WTC11 (cell line): ENCODE results near the gene HJURP. TPM values are rescaled to one million over a fixed set of nuclear protein-coding genes. Genes with fewer than 3 reads are reported as not detected.

Experiments
- ATAC-seq: fragments of 200-7000 bp; cut with Tn5 transposase; 2 replicates; pipeline ENCODE4 v1.10.0; 2021; ENCODE audit warnings: mild to moderate bottlenecking, moderate library complexity
- CTCF ChIA-PET: fragments of 300-600 bp; sonication (Branson Sonifier 250); formaldehyde crosslinking; loops from one replicate; lab custom pipeline; 2021; ENCODE audit warnings: antibody characterized with exemption; lab: Charles Lee
- POLR2A ChIA-PET: fragments of 350-600 bp; sonication (Branson Sonifier 250); formaldehyde crosslinking; loops from one replicate; lab custom pipeline; 2021; ENCODE audit warnings: antibody characterized with exemption; lab: Charles Lee
- DNase-seq: peaks from one replicate; pipeline ENCODE4 v3.0.0; 2021; ENCODE audit warnings: low spot score
- H3K27ac Mint-ChIP-seq: 2 replicates; pipeline ENCODE4 v1.8.0; 2021; ENCODE audit warnings: mixed read lengths
- H3K27me3 Mint-ChIP-seq: 2 replicates; pipeline ENCODE4 v1.8.0; 2021; ENCODE audit warnings: low read depth, mild to moderate bottlenecking, moderate library complexity, mixed read lengths
- H3K36me3 Mint-ChIP-seq: 2 replicates; pipeline ENCODE4 v1.8.0; 2021; ENCODE audit warnings: mixed read lengths
- H3K4me1 Mint-ChIP-seq: 2 replicates; pipeline ENCODE4 v1.8.0; 2022; ENCODE audit warnings: mixed read lengths
- H3K4me3 Mint-ChIP-seq: 2 replicates; pipeline ENCODE4 v1.8.0; 2021; ENCODE audit warnings: mild to moderate bottlenecking, moderate library complexity, mixed read lengths
- H3K9me3 Mint-ChIP-seq: 2 replicates; pipeline ENCODE4 v1.8.0; 2021; ENCODE audit warnings: mixed read lengths
- AR ChIP-seq: fragments of 250-450 bp; sonication (Bioruptor Pico); IDR thresholded peaks from 2 replicates; pipeline ENCODE4 v1.9.0; 2021; ENCODE audit warnings: mild to moderate bottlenecking
- ATF6 ChIP-seq: sonication (generic); formaldehyde crosslinking; IDR thresholded peaks from 2 replicates; pipeline ENCODE4 v1.8.1; 2023; ENCODE audit warnings: mild to moderate bottlenecking, missing genetic modification reagents
- E2F5 ChIP-seq: sonication (generic); formaldehyde crosslinking; IDR thresholded peaks from 2 replicates; pipeline ENCODE4 v1.8.1; 2022; ENCODE audit warnings: mild to moderate bottlenecking, moderate library complexity, missing genetic modification reagents
- ESRRA ChIP-seq: sonication (generic); formaldehyde crosslinking; IDR thresholded peaks from 2 replicates; pipeline ENCODE4 v1.8.1; 2022; ENCODE audit warnings: mild to moderate bottlenecking, missing genetic modification reagents, borderline replicate concordance
- NFATC4 ChIP-seq: fragments of 250-450 bp; sonication (Bioruptor Pico); IDR thresholded peaks from 2 replicates; pipeline ENCODE4 v1.9.0; 2021; ENCODE audit warnings: mild to moderate bottlenecking
- NR1H2 ChIP-seq: sonication (generic); formaldehyde crosslinking; IDR thresholded peaks from 2 replicates; pipeline ENCODE4 v1.9.0; 2021; ENCODE audit warnings: mild to moderate bottlenecking, moderate library complexity, missing genetic modification reagents
- PRRX2 ChIP-seq: fragments of 250-450 bp; sonication (Bioruptor Pico); IDR thresholded peaks from 2 replicates; pipeline ENCODE4 v1.8.0; 2021; ENCODE audit warnings: mild to moderate bottlenecking
- RELA ChIP-seq: sonication (generic); formaldehyde crosslinking; IDR thresholded peaks from 2 replicates; pipeline ENCODE4 v1.8.1; 2022; ENCODE audit warnings: missing genetic modification reagents, mild to moderate bottlenecking, borderline replicate concordance
- TCF7 ChIP-seq: sonication (generic); formaldehyde crosslinking; IDR thresholded peaks from 2 replicates; pipeline ENCODE4 v1.8.0; 2022; ENCODE audit warnings: mild to moderate bottlenecking, low read depth, missing genetic modification reagents, moderate library complexity
- ZNF416 ChIP-seq: fragments of 250-450 bp; sonication (Bioruptor Pico); IDR thresholded peaks from 2 replicates; pipeline ENCODE4 v1.9.0; 2021; ENCODE audit warnings: mild to moderate bottlenecking, inconsistent platforms
- ZNF512 ChIP-seq: sonication (generic); formaldehyde crosslinking; IDR thresholded peaks from 2 replicates; pipeline ENCODE4 v1.8.1; 2022; ENCODE audit warnings: missing genetic modification reagents, borderline replicate concordance
- total RNA-seq: library from RNA; stranded (reverse); gene quantifications from 3 replicates; pipeline ENCODE4 v1.2.3, GENCODE V29; 2021
- TF ChIP-seq, protein P1 (sequence below): sonication (generic); formaldehyde crosslinking; IDR thresholded peaks from 2 replicates; pipeline ENCODE4 v1.8.1; 2022; ENCODE audit warnings: low read depth, mild to moderate bottlenecking, moderate library complexity, missing genetic modification reagents, borderline replicate concordance
- TF ChIP-seq, protein P2 (sequence below): sonication (generic); formaldehyde crosslinking; IDR thresholded peaks from 2 replicates; pipeline ENCODE4 v1.8.0; 2022; ENCODE audit warnings: mild to moderate bottlenecking, missing genetic modification reagents
- TF ChIP-seq, protein P3 (sequence below): sonication (generic); formaldehyde crosslinking; IDR thresholded peaks from 2 replicates; pipeline ENCODE4 v1.8.0; 2022; ENCODE audit warnings: missing genetic modification reagents
- TF ChIP-seq, protein P4 (sequence below): sonication (generic); formaldehyde crosslinking; IDR thresholded peaks from 2 replicates; pipeline ENCODE4 v1.8.0; 2022; ENCODE audit warnings: mild to moderate bottlenecking, missing genetic modification reagents

HJURP gene
- total RNA-seq, 1 experiment from 2014 or later: 83.7 TPM

- TF ChIP-seq AR (CRISPR knock-in tag): no peak
- no peak for TF ChIP-seq E2F5
- TF ChIP-seq, protein P1, sequence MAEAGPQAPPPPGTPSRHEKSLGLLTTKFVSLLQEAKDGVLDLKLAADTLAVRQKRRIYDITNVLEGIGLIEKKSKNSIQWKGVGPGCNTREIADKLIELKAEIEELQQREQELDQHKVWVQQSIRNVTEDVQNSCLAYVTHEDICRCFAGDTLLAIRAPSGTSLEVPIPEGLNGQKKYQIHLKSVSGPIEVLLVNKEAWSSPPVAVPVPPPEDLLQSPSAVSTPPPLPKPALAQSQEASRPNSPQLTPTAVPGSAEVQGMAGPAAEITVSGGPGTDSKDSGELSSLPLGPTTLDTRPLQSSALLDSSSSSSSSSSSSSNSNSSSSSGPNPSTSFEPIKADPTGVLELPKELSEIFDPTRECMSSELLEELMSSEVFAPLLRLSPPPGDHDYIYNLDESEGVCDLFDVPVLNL (CRISPR knock-in tag): no peak
- TF ChIP-seq ZNF416 (CRISPR knock-in tag): no peak
- no peak for TF ChIP-seq ESRRA (CRISPR knock-in tag)
- no peak for TF ChIP-seq RELA (CRISPR knock-in tag)
- TF ChIP-seq, protein P2, sequence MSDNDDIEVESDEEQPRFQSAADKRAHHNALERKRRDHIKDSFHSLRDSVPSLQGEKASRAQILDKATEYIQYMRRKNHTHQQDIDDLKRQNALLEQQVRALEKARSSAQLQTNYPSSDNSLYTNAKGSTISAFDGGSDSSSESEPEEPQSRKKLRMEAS (CRISPR knock-in tag): no peak
- no peak for TF ChIP-seq NR1H2 (CRISPR knock-in tag)
- TF ChIP-seq TCF7 (CRISPR knock-in tag): no peak
These were observed 21.9 kb downstream of the HJURP start (continued) for GRCh38 chr2:233832414-233832813.

- no peaks in the 10 kb centered on the region for H3K9me3 Mint-ChIP-seq
- peaks cover 26% of the 10 kb centered on the region for H3K36me3 Mint-ChIP-seq
- no peak overlapping the region for H3K27ac Mint-ChIP-seq
- ATAC-seq (no peak), DNase-seq (no peak)
- H3K27me3 Mint-ChIP-seq: no peaks in the 10 kb centered on the region
- no peak overlapping the region for H3K4me3 Mint-ChIP-seq
- POLR2A ChIA-PET: interaction anchor here (0.5 kb wide), 1 partner anchor 261 kb away, joined by 3 read pairs; no protein-coding TSS in a partner anchor
- H3K4me1 Mint-ChIP-seq: peaks cover 7% of the 10 kb centered on the region
- CTCF ChIA-PET: interaction anchor here (0.6 to 2.2 kb wide), 11 partner anchors 25 to 733 kb away, joined by 3 to 30 read pairs (median 5); partner anchors contain the start of genes MSL3B and UGT1A5
- TF ChIP-seq E2F5: no peak
- TF ChIP-seq ZNF512 (CRISPR knock-in tag): no peak
- no peak for TF ChIP-seq NFATC4 (CRISPR knock-in tag)
- TF ChIP-seq, protein P3, sequence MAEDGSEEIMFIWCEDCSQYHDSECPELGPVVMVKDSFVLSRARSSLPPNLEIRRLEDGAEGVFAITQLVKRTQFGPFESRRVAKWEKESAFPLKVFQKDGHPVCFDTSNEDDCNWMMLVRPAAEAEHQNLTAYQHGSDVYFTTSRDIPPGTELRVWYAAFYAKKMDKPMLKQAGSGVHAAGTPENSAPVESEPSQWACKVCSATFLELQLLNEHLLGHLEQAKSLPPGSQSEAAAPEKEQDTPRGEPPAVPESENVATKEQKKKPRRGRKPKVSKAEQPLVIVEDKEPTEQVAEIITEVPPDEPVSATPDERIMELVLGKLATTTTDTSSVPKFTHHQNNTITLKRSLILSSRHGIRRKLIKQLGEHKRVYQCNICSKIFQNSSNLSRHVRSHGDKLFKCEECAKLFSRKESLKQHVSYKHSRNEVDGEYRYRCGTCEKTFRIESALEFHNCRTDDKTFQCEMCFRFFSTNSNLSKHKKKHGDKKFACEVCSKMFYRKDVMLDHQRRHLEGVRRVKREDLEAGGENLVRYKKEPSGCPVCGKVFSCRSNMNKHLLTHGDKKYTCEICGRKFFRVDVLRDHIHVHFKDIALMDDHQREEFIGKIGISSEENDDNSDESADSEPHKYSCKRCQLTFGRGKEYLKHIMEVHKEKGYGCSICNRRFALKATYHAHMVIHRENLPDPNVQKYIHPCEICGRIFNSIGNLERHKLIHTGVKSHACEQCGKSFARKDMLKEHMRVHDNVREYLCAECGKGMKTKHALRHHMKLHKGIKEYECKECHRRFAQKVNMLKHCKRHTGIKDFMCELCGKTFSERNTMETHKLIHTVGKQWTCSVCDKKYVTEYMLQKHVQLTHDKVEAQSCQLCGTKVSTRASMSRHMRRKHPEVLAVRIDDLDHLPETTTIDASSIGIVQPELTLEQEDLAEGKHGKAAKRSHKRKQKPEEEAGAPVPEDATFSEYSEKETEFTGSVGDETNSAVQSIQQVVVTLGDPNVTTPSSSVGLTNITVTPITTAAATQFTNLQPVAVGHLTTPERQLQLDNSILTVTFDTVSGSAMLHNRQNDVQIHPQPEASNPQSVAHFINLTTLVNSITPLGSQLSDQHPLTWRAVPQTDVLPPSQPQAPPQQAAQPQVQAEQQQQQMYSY: no peak
- TF ChIP-seq, protein P4, sequence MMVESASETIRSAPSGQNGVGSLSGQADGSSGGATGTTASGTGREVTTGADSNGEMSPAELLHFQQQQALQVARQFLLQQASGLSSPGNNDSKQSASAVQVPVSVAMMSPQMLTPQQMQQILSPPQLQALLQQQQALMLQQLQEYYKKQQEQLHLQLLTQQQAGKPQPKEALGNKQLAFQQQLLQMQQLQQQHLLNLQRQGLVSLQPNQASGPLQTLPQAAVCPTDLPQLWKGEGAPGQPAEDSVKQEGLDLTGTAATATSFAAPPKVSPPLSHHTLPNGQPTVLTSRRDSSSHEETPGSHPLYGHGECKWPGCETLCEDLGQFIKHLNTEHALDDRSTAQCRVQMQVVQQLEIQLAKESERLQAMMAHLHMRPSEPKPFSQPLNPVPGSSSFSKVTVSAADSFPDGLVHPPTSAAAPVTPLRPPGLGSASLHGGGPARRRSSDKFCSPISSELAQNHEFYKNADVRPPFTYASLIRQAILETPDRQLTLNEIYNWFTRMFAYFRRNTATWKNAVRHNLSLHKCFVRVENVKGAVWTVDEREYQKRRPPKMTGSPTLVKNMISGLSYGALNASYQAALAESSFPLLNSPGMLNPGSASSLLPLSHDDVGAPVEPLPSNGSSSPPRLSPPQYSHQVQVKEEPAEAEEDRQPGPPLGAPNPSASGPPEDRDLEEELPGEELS (CRISPR knock-in tag): no peak
- no peak for TF ChIP-seq ATF6 (CRISPR knock-in tag)
- TF ChIP-seq AR (CRISPR knock-in tag): no peak
- no peak for TF ChIP-seq PRRX2
These were observed 22.5 kb downstream of the HJURP start for GRCh38 chr2:233831861-233832260.
